ENCODE data around the gene LSM3.

Gene LSM3

GRCh38 chr3:14241716-14242115 is 63.1 kb downstream of the LSM3 start:
- DNase-seq (ENCODE audit: low read depth, low spot score) = no peak

GRCh38 chr3:14242490-14243311 is 64.1 kb downstream of the LSM3 start:
- no peak for DNase-seq (ENCODE audit: low read depth, low spot score)

DNA sequence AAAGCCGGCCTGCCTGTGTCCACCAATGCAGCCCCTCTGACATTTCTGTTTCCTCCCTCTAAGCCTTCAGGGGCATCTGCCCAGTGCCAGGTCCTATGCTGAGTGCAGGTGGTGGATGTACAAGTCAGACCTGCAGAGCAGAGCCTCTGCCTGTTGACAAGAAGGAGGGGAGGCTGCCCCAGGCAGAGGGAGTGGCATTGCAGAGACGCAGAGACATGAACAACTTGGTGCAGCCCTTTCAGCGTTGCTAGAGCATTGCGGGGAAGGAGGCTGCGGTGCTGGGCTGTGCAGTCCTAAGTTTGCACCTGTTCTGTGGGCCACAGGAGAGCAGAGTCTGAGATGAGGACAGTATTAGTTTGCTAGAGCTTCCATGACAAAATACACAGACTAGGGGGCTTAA is 65.2 kb downstream of the LSM3 start:
- DNase-seq (ENCODE audit: low read depth, low spot score) = no peak

DNA sequence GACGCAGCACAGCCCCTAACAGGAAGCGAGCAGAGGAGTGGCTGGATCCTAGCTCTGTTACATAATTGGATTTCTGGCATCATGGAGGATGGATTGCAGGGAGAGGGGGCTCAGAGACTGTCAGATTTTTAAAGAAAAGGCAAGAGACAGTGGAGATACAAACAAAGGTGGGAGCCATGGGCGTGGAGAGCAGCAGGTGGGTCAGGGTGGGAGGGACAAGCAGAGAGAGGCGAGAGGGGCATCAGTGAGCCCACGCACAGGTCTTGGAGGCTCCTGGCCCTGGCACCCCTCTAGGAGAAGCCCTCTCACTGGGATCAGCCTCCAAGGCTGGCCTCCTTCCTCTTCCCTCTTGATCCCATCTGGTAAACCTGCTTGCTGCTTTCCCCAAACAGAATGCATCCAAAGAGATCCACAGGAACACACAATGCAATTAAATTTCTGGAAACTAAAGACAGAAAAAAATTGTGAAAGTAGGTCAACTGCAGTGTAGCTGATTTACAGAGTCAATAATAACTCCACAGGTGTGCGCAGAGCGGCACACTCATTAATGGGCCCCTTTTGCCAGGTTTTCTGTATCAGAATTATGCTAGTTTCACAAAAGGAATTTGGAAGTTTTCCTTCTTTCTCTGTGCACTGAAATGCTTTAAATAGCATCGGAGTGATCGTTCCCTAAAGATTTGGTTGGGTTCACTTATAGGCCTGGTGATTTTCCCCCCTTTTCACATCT is 66.1 kb downstream of the LSM3 start:
- DNase-seq (ENCODE audit: low read depth, low spot score) = no peak

GRCh38 chr3:14245248-14245639 is 66.6 kb downstream of the LSM3 start:
- DNase-seq (ENCODE audit: low read depth, low spot score) = no peak

- no peak for DNase-seq (ENCODE audit: low read depth, low spot score)
These were observed 67.2 kb downstream of the LSM3 start for GRCh38 chr3:14245822-14246221.

- no peak for DNase-seq (ENCODE audit: low read depth, low spot score)
These were observed 67.8 kb downstream of the LSM3 start for GRCh38 chr3:14246414-14246813.

DNA sequence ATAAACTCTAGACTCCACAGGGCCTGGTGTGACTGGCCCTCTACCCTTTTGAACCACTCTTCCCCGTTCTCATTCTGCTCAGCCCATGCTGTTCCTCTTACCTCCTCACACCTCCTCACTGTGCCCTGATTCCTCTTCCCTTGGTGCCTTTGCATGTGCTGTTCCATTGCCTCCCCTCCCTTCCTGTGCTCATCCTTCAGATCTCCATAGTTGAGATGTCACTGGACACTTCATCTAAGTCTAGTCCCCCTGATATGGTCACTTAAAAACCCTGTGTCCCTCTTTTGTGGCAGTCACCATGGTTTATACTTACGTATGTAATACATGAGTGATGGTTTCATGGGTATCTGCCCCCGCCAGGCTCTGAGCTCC is 69.8 kb downstream of the LSM3 start:
- no peak for DNase-seq (ENCODE audit: low read depth, low spot score)

GRCh38 chr3:14248849-14249523 is 70.4 kb downstream of the LSM3 start:
- no peak for DNase-seq (ENCODE audit: low read depth, low spot score)
